ENCODE measurements around the gene DDX17. TPM values are rescaled to one million over a fixed set of nuclear protein-coding genes. Genes with fewer than 3 reads are reported as not detected.

DDX17 gene
- total RNA-seq, 1 donor from 2014 or later: 837 TPM

DNA sequence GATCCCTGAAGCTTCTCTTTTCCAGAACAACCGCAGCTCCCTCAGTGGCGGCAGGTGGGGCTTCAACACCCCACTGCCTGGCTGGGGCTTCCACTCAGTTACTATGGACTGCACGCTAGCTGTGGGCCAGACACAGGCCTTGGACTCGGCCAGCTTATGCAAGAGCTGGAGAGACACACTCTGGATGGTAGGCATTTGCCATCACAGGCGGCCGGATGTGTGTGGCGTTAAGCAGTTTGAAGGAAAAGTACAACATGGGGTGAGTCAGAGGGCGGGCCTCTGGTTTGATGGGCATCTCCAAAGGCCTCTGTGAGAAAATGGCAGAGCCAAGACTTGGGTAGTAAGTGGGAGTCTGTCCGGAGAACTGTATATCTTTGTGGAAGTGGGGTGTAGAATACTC, 68.7 kb downstream of the DDX17 start:
- Histone ChIP-seq H3K9me3 (no peaks in the 10 kb centered on the region), H3K27me3 (no peaks in the 10 kb centered on the region), H3K36me3 (no peaks in the 10 kb centered on the region), H3K27ac (no peak overlapping the region), H3K4me3 (no peak overlapping the region), H3K4me1 (no peaks in the 10 kb centered on the region)
- no peak for DNase-seq (ENCODE audit: low spot score in 2 of 2)
- TF ChIP-seq, protein P1, sequence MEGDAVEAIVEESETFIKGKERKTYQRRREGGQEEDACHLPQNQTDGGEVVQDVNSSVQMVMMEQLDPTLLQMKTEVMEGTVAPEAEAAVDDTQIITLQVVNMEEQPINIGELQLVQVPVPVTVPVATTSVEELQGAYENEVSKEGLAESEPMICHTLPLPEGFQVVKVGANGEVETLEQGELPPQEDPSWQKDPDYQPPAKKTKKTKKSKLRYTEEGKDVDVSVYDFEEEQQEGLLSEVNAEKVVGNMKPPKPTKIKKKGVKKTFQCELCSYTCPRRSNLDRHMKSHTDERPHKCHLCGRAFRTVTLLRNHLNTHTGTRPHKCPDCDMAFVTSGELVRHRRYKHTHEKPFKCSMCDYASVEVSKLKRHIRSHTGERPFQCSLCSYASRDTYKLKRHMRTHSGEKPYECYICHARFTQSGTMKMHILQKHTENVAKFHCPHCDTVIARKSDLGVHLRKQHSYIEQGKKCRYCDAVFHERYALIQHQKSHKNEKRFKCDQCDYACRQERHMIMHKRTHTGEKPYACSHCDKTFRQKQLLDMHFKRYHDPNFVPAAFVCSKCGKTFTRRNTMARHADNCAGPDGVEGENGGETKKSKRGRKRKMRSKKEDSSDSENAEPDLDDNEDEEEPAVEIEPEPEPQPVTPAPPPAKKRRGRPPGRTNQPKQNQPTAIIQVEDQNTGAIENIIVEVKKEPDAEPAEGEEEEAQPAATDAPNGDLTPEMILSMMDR (IDR thresholded peaks at IDR 0.05): no peak
- intact Hi-C loops (cut with DNase I): no loop called here

DNA sequence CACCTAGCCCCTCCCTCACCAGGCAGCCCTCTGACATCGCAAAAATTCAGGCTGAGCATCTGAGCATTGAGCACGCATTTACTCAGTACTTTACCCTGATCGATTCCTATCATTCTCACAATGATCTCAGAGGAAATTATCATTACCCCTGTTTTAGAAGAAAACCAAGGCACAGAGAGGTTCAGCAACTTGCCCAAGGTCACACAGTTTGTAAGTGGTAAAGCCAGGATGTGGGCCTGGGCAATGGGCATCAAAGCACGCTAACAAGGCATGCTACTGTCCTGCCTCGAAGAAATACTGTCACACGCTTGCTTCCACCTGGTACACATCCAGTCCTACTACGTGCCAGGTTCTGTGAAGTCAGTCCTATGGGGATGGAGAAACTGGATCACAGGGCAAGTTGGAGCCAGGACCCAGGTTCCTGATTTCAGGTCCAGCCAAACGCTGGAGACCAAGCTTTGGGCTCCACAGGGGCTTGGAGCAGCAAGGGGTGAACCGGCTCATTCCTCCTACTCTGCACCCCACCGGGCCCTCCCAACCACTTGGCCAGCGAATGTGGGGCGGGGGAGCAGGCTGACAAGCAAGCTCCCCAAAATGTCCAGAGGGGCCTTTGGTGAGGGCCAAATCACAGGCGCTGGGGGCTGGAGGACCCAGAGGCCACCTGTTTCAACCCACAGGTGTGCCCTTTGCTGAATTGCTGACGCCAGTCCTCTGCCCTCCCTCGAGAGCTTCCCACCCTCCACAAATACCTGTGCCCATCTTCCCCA, 69.3 kb downstream of the DDX17 start:
- intact Hi-C loops (cut with DNase I): no loop called here
- H3K36me3 ChIP-seq: no peaks in the 10 kb centered on the region
- H3K9me3 ChIP-seq: no peaks in the 10 kb centered on the region
- H3K4me1 ChIP-seq: no peaks in the 10 kb centered on the region
- H3K27ac ChIP-seq: no peak overlapping the region
- H3K4me3 ChIP-seq: no peak overlapping the region
- H3K27me3 ChIP-seq: no peaks in the 10 kb centered on the region
- TF ChIP-seq, protein P1 (IDR thresholded peaks at IDR 0.05): no peak
- no peak for DNase-seq (ENCODE audit: low spot score in 2 of 2)

DNA sequence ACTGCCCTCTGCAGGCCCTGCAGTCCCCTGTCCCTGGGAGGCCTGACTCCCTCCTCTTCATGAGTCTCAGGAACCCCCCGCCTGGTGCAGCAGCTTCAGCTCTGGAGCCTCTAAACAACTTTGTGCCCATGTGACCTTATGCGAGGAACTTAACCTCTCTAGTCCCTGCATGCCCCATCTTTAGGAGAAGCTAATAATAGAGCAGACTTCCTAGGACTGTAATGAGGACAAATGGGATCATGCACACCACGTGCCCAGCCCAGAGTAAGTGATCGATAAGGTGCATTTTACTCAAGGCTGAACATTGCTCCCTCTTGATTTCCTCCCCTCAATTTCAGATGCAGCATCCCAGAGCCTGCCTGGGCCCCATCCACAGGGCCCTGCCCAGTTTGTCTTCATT, 70.1 kb downstream of the DDX17 start:
- Histone ChIP-seq H3K9me3 (no peaks in the 10 kb centered on the region), H3K27ac (no peak overlapping the region), H3K36me3 (no peaks in the 10 kb centered on the region), H3K27me3 (no peaks in the 10 kb centered on the region), H3K4me3 (no peak overlapping the region), H3K4me1 (no peaks in the 10 kb centered on the region)
- TF ChIP-seq, protein P1 (IDR thresholded peaks at IDR 0.05): no peak
- intact Hi-C loops (cut with DNase I): no loop called here
- no peak for DNase-seq (ENCODE audit: low spot score in 2 of 2)

DNA sequence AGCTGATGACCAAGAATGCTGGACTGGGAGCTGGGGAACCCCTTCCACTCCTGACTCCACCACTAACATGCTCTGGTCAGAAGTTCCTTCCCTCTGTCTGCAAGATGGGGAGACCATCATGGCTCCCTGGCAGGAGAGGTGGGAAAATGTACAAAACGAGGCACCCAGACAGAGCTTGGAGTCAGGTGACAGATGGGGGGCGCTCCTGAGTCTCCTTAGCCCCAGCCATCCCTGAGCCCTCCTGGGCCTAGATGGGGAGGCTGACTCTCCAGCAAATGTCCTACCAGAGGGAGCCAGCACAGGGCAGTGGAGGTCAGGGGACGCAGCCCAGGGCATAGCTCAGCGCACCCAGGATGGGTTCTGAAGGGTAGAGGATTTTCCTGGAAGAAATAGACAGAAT, 71.1 kb downstream of the DDX17 start:
- Histone ChIP-seq H3K36me3 (no peaks in the 10 kb centered on the region), H3K27ac (no peak overlapping the region), H3K9me3 (no peaks in the 10 kb centered on the region), H3K27me3 (no peaks in the 10 kb centered on the region), H3K4me1 (no peaks in the 10 kb centered on the region), H3K4me3 (no peak overlapping the region)
- no peak for DNase-seq (ENCODE audit: low spot score in 2 of 2)
- TF ChIP-seq, protein P1 (IDR thresholded peaks at IDR 0.05): no peak
- intact Hi-C loops (cut with DNase I): no loop called here

DNA sequence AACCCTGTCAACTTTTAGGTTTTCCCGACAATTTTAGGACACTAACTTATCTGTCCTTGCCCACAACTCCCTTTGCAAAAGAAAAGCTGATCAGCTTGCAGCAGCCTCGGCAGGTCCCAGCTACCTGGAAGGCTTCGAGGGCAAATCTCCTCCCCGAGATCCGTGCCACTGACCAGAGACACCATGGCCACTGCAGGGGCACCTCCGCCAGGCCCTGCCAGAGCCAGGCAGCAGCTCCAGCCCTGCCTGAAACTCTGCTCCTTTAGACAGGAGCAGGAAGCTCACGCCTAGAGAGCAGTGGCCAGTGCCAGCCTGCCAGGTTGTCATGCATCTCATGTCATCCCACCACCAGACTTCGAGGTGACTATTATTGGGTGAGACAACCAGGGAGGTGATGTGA, 72.2 kb downstream of the DDX17 start:
- no peak overlapping the region for H3K4me3 ChIP-seq
- no peaks in the 10 kb centered on the region for H3K36me3 ChIP-seq
- no peaks in the 10 kb centered on the region for H3K4me1 ChIP-seq
- intact Hi-C loops (cut with DNase I): no loop called here
- H3K9me3 ChIP-seq: no peaks in the 10 kb centered on the region
- no peak for DNase-seq (ENCODE audit: low spot score in 2 of 2)
- TF ChIP-seq, protein P1 (IDR thresholded peaks at IDR 0.05): no peak
- no peak overlapping the region for H3K27ac ChIP-seq
- no peaks in the 10 kb centered on the region for H3K27me3 ChIP-seq

Other genes starting within 250 kb of the DDX17 start
- gene TMEM184B, start 233.3 kb downstream of the DDX17 start, total RNA-seq: 118 TPM
- gene CSNK1E, start 188.9 kb downstream of the DDX17 start, total RNA-seq: 185 TPM
- gene KCNJ4, start 51.1 kb downstream of the DDX17 start, total RNA-seq: not detected
- gene KDELR3, start 38.2 kb downstream of the DDX17 start, total RNA-seq: 11.8 TPM
- gene DMC1, start 63.9 kb upstream of the DDX17 start, total RNA-seq: not detected
- 0.43 TPM for gene FAM227A, start 150.1 kb upstream of the DDX17 start, total RNA-seq
- 14.0 TPM for gene CBY1, start 150.3 kb upstream of the DDX17 start, total RNA-seq
- 19.3 TPM for gene TOMM22, start 175.6 kb upstream of the DDX17 start, total RNA-seq
- 153 TPM for gene JOSD1, start 194.6 kb upstream of the DDX17 start, total RNA-seq
- gene GTPBP1, start 199.6 kb upstream of the DDX17 start, total RNA-seq: 89.5 TPM
- 896 TPM for gene SUN2, start 249.7 kb upstream of the DDX17 start, total RNA-seq